GM12801 (cell line): ENCODE measurements around the gene CDH5.

Experiments
- TF ChIP-seq, protein P1 (sequence below): IDR thresholded peaks from one replicate; pipeline ENCODE4 v1.5.1; 2011; ENCODE audit warnings: control low read depth; ENCODE audit not compliant: insufficient read length; ENCODE audit errors: extremely low read depth

The CDH5 gene

DNA sequence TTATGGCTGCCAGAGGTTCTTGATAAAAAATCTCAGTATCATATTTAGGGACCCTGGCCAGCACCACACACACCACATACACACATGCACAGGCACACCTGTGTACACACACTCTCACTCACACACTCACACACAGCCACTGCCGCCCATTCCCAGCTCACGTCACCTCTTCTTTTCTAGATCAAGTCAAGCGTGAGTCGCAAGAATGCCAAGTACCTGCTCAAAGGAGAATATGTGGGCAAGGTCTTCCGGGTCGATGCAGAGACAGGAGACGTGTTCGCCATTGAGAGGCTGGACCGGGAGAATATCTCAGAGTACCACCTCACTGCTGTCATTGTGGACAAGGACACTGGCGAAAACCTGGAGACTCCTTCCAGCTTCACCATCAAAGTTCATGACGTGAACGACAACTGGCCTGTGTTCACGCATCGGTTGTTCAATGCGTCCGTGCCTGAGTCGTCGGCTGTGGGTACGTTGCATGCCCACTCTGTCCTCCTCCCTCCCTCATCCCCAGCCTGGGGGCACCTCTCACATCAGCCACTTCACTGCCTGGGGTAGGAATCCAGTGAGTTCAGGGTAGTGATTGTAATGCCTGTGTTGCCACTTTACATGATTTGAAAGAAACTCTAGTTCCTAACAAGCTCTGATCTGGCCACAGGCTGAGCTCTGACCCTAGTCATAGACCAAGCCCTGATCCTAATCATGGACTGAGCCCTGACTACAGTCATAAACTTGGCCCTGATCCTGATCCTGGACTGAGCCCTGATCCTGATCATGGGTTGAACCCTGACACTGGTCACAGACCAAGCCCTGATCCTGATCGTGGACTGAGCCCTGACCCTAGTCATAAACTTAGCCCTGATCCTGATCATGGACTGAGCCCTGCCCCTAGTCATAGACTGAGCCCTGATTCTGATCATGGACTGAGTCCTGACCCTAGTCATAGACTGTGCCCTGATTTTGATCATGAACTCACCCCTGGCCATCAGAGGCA, 20.4 kb downstream of the CDH5 start:
- TF ChIP-seq, protein P1, sequence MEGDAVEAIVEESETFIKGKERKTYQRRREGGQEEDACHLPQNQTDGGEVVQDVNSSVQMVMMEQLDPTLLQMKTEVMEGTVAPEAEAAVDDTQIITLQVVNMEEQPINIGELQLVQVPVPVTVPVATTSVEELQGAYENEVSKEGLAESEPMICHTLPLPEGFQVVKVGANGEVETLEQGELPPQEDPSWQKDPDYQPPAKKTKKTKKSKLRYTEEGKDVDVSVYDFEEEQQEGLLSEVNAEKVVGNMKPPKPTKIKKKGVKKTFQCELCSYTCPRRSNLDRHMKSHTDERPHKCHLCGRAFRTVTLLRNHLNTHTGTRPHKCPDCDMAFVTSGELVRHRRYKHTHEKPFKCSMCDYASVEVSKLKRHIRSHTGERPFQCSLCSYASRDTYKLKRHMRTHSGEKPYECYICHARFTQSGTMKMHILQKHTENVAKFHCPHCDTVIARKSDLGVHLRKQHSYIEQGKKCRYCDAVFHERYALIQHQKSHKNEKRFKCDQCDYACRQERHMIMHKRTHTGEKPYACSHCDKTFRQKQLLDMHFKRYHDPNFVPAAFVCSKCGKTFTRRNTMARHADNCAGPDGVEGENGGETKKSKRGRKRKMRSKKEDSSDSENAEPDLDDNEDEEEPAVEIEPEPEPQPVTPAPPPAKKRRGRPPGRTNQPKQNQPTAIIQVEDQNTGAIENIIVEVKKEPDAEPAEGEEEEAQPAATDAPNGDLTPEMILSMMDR: no peak

DNA sequence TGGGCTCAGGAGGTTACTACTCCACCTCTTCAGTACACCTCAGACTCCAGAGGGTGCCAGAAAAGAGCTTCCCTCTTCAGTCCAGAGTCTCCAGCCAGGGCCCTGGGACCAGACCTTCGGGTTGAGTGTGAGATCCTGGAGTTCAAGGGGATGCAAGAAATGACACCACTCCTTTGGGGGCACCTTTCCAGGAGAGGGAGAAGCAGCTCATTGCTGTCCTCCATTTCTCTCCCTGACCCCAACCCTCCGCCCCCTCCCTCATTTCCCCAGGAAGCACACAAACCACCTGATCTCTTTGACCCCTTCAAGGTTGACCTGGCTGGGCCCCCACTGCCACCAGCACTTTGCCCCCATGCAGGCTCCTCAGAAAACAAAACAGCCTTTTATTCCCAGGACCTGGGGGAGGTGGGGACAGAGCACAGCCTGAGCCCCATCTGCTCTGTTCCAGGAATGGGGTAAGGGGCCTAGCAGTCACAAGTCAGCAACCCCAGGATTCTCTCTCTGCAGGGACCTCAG, 21.4 kb downstream of the CDH5 start:
- TF ChIP-seq, protein P1: no peak

DNA sequence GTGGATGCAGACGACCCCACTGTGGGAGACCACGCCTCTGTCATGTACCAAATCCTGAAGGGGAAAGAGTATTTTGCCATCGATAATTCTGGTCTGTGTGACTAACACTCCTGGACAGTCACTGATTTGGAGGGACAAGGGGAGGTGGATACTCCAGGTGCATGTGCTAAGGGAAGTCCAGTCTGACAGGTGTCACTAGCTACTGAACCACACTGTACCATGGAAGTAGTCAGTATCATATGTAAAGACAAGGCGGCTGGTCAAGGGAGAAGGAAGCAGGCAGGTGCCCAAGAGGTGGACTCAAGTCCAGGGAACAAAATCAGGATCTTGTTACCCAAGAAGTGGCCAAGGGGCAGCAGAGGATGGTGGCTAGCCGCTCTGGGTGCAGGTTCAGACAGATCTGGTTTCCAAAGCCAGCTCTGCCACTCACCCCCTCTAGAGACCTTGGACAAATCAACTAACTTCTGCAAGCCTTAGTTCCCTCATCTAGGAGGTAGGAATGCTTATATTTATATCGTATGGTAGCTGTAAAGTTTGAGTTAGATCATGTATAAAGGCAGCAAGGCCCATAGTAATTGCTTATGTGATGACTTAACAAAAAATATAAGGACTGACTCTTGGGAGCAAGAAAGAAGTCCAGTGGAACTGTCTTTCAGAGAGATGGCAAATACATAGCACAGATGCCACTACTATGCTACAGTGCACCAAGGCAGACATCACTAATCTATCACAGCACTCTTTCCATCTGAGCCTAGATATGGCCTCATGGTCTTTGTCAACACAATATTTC, 22.1 kb downstream of the CDH5 start:
- TF ChIP-seq, protein P1: no peak

DNA sequence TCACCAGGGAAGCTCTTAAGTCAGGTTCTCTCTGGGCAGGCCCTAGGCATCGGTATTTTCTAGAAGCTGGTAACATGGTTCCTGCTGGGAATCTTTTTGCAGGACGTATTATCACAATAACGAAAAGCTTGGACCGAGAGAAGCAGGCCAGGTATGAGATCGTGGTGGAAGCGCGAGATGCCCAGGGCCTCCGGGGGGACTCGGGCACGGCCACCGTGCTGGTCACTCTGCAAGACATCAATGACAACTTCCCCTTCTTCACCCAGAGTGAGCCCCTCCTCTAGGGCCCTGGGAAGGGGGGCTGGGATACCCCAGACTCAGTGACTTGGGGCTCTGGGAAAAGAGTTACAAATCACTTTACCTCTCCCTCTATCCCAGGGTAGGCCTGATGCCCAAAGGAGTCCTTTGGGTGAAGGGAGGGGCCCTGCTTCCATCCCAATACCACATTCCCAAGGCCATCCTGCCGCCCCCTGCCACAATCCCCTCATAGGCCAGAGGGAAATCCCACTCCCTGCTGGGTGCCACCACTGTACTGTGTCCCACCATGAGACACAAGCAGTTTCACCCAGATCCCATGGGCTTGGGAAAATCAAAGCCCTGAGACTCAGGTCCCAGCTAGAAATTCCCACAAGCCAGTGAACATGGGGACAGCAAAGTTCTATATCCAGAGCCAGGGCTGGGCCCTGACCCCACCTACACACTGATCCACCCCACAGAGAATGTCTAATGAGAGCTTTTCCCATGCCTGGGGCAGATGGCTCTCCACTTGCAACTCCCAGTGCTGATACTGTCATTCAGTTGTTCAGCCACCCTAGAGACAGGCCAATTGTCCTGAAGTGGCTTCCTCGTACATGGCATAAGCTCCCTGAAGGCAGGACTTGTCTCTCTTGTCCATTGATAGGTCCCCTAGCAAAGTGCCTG, 23.0 kb downstream of the CDH5 start:
- TF ChIP-seq, protein P1: no peak

DNA sequence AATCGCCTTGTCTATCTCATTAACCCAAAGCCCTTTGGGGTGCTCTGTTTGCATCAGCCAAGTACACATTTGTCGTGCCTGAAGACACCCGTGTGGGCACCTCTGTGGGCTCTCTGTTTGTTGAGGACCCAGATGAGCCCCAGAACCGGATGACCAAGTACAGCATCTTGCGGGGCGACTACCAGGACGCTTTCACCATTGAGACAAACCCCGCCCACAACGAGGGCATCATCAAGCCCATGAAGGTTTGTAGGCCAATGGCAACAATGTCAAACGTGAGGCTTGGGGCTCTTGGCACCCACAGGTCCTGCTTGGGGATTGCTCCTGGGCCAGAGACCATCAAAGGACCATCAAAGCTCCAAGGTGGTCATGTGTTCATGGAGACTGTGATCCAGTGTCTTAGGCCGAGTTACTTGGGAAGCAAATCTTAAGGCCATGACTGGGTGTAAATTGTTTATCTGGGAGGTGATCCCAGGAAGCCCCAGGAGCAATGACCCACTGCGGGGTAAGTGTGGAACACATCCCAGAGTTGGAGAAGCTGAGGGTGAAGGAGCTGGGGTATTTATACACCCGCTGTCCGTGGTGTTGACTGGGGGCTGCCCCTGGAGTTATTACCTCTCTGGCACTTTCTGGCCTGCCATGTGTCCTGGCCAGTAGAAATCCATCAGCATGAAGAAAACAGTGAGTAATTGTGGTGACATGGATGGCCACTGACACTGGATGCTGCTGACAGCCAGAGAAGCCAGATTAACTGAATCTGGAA, 24.0 kb downstream of the CDH5 start:
- TF ChIP-seq, protein P1: no peak

DNA sequence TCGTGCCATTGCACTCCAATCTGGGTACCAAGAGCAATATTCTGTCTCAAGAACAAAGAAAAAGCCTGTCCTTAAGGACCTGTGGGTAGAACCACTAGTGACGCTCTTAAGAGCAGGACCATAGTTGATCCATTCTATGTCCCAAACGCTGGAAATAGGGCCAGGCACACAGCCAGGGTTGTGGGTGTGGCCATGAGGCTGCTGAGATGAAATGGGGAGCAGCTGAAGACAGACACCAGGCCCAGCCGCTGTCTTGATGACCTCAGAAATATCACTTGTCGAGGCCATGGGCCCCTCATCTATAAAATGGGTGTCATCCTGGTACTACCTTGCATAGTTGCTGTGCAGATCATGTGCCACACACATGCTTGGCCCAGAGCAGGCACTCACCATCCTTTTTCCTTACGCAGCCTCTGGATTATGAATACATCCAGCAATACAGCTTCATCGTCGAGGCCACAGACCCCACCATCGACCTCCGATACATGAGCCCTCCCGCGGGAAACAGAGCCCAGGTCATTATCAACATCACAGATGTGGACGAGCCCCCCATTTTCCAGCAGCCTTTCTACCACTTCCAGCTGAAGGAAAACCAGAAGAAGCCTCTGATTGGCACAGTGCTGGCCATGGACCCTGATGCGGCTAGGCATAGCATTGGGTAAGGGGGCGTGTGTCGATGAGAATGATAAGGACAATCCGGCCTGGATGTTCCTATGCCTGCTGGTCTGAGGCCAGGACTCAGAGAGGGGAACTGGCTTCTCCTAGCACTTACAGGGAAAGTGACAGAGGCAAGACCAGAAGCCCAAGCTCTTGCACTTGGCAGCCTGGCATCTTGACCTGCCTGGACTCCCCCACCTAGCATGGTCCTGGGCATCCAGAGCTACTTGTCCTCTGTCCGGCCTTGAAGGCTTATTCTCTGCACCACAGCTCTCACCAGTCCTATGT, 25.5 kb downstream of the CDH5 start:
- TF ChIP-seq, protein P1: no peak
